Loucy (cell line): ENCODE results near the gene GRIN2A.

Source experiments
- H2AFZ ChIP-seq: fragments of 200-600 bp; sonication (generic); 2 replicates; pipeline ENCODE4 v1.6.0; 2016; ENCODE audit warnings: antibody characterized with exemption, mild to moderate bottlenecking, low read length, moderate library complexity
- H3F3A ChIP-seq: fragments of 200-600 bp; 2 replicates; pipeline ENCODE4 v1.6.0; 2016; ENCODE audit warnings: antibody characterized with exemption, low read depth, mild to moderate bottlenecking
- H3K27me3 ChIP-seq: fragments of 200-600 bp; sonication (generic); 2 replicates; pipeline ENCODE4 v1.6.1; 2014; ENCODE audit warnings: low read length, mild to moderate bottlenecking; ENCODE audit not compliant: insufficient read depth, poor library complexity, severe bottlenecking
- H3K36me3 ChIP-seq: fragments of 200-600 bp; sonication (generic); 2 replicates; pipeline ENCODE4 v1.6.1; 2016; ENCODE audit warnings: low read length; ENCODE audit not compliant: insufficient read depth
- H3K4me1 ChIP-seq: fragments of 200-600 bp; sonication (generic); 2 replicates; pipeline ENCODE4 v1.5.1; 2014; ENCODE audit warnings: low read length, mild to moderate bottlenecking; ENCODE audit not compliant: insufficient read depth, poor library complexity, severe bottlenecking
- H3K4me2 ChIP-seq: fragments of 200-600 bp; sonication (generic); 2 replicates; pipeline ENCODE4 v1.6.0; 2014; ENCODE audit warnings: antibody characterized with exemption, low read length, low read depth, mild to moderate bottlenecking; ENCODE audit not compliant: poor library complexity, severe bottlenecking
- H3K4me3 ChIP-seq: fragments of 200-600 bp; sonication (generic); 2 replicates; pipeline ENCODE4 v1.5.1; 2014; ENCODE audit warnings: low read length, mild to moderate bottlenecking, mixed read lengths; ENCODE audit not compliant: poor library complexity, severe bottlenecking
- H3K79me2 ChIP-seq: fragments of 200-600 bp; sonication (generic); 2 replicates; pipeline ENCODE4 v1.6.1; 2014; ENCODE audit warnings: low read length; ENCODE audit not compliant: insufficient read depth
- H3K9ac ChIP-seq: fragments of 200-600 bp; sonication (generic); 2 replicates; pipeline ENCODE4 v1.6.0; 2014; ENCODE audit warnings: mild to moderate bottlenecking, low read depth, low read length, moderate library complexity; ENCODE audit not compliant: poor library complexity, severe bottlenecking
- H3K9me2 ChIP-seq: fragments of 200-600 bp; sonication (generic); replicated peaks from 2 replicates; pipeline ENCODE4 v1.6.1; 2016; ENCODE audit warnings: low read depth, low read length, mixed read lengths
- H3K9me3 ChIP-seq: fragments of 200-600 bp; sonication (generic); 2 replicates; pipeline ENCODE4 v1.6.1; 2014; ENCODE audit warnings: mild to moderate bottlenecking, antibody characterized with exemption, low read length, low read depth; ENCODE audit not compliant: insufficient read depth
- H4K20me1 ChIP-seq: fragments of 200-600 bp; sonication (generic); 2 replicates; pipeline ENCODE4 v1.6.0; 2014; ENCODE audit warnings: antibody characterized with exemption, low read length, mild to moderate bottlenecking; ENCODE audit not compliant: insufficient read depth, poor library complexity, severe bottlenecking
- CTCF ChIP-seq: fragments of 200-600 bp; sonication (generic); conservative IDR thresholded peaks from 2 replicates; pipeline ENCODE4 v1.5.1; 2014; ENCODE audit warnings: mild to moderate bottlenecking, antibody characterized with exemption, low read length
- EZH2phosphoT487 ChIP-seq: fragments of 200-600 bp; IDR thresholded peaks from 2 replicates; pipeline ENCODE4 v1.6.1; 2018; ENCODE audit warnings: antibody characterized with exemption, mild to moderate bottlenecking, moderate library complexity, borderline replicate concordance

GRIN2A gene

DNA sequence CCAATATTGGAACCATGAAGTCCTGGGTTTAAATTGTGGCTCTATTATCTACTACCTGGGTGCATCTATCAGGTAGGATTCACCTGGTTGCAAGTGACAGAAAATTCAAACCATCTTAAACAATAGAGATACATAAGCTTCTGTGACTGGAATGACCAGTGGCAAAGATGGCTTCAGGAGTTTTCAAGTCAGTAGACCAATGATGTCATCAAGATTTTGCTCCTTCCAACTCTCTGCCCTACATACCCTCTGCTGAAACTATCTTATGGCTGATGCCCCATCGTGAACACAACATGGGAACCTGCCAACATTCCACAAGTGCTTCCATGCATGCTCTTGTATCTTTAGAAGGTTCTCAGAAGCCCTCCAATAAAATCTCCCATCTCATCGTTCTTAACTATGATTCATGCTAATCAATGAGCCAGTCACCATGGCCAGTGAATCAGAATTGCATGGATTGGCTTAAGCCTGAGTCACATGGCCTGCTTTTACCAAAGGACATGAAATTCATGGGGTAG lies 180.9 kb downstream of the GRIN2A start:
- H4K20me1 ChIP-seq = no peaks in the 10 kb centered on the region
- H3K4me1 ChIP-seq = no peaks in the 10 kb centered on the region
- no peak overlapping the region for H3K4me3 ChIP-seq
- no peaks in the 10 kb centered on the region for H3K9me3 ChIP-seq
- H3K36me3 ChIP-seq = no peaks in the 10 kb centered on the region
- no peak overlapping the region for H3K9ac ChIP-seq
- no peaks in the 10 kb centered on the region for H3K27me3 ChIP-seq
- H3K79me2 ChIP-seq = no peaks in the 10 kb centered on the region
- H3K9me2 ChIP-seq = no peaks in the 10 kb centered on the region
- H2AFZ ChIP-seq = no peak overlapping the region
- H3K4me2 ChIP-seq = no peak overlapping the region
- TF ChIP-seq EZH2phosphoT487 = no peak
- TF ChIP-seq CTCF = no peak
- no peaks in the 10 kb centered on the region for H3F3A ChIP-seq

- TF ChIP-seq CTCF (no peak), EZH2phosphoT487 (no peak)
- H3K79me2 ChIP-seq = no peaks in the 10 kb centered on the region
- H3K27me3 ChIP-seq = no peaks in the 10 kb centered on the region
Measured at GRCh38 chr16:9996221-9996620, 186.0 kb downstream of the GRIN2A start.

DNA sequence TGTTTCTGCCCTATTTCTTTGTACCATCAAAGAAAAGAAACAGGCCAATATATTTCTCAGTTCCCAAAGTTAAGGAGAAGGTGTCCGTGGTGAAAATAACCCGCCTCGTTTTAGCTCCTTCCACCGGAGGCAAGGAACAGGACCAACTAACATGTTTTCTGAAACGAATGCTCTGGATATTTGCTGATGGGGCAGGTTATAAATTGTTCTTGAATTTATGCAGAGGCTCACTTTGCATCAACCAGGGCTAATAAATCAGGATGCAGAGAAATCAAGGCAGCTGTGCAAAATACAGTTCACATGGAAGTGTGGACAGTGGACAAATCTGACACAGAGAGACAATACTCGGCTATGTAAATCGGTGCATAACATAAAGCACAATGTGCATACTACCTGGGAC lies 189.8 kb downstream of the GRIN2A start:
- no peaks in the 10 kb centered on the region for H3K4me1 ChIP-seq
- no peak overlapping the region for H3K9ac ChIP-seq
- H3K9me3 ChIP-seq = no peaks in the 10 kb centered on the region
- no peaks in the 10 kb centered on the region for H3K36me3 ChIP-seq
- H3K27me3 ChIP-seq = no peaks in the 10 kb centered on the region
- TF ChIP-seq CTCF (no peak), EZH2phosphoT487 (no peak)
- H3K4me3 ChIP-seq = no peak overlapping the region
- no peaks in the 10 kb centered on the region for H3K79me2 ChIP-seq
- H3F3A ChIP-seq = no peaks in the 10 kb centered on the region
- H3K9me2 ChIP-seq = no peaks in the 10 kb centered on the region
- no peaks in the 10 kb centered on the region for H4K20me1 ChIP-seq
- H2AFZ ChIP-seq = no peak overlapping the region
- H3K4me2 ChIP-seq = no peak overlapping the region

More at GRCh38 chr16:9996221-9996620, 186.0 kb downstream of the GRIN2A start:
- Histone ChIP-seq H3K36me3 (no peaks in the 10 kb centered on the region), H3K4me1 (no peaks in the 10 kb centered on the region), H4K20me1 (no peaks in the 10 kb centered on the region), H3K9me3 (no peaks in the 10 kb centered on the region), H3K4me3 (no peak overlapping the region), H3K9me2 (no peaks in the 10 kb centered on the region), H3K4me2 (no peak overlapping the region), H3F3A (no peaks in the 10 kb centered on the region), H3K9ac (no peak overlapping the region), H2AFZ (no peak overlapping the region)
